ENCODE results near the gene LYRM9.

LYRM9 gene

DNA sequence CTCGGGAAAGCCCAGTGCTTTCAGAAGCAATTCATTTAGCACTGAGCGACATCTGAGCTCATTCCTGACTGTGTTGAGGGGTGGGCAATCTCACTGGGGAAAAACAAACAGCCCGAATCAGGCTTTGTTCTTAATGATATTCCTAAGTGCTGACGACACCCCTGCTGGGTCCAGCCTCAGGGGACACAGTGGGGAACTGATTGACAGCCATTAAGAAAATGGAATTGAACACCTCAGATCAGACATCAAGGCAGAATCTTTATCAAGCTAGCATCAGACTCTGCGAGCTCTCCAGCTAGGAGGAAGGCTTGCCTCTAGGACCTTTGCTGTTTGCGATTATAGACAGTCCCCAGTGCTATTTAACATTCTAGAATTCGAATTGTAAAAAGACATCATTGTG lies 22.5 kb upstream of the LYRM9 start (continued):
- TF ChIP-seq, protein P1, sequence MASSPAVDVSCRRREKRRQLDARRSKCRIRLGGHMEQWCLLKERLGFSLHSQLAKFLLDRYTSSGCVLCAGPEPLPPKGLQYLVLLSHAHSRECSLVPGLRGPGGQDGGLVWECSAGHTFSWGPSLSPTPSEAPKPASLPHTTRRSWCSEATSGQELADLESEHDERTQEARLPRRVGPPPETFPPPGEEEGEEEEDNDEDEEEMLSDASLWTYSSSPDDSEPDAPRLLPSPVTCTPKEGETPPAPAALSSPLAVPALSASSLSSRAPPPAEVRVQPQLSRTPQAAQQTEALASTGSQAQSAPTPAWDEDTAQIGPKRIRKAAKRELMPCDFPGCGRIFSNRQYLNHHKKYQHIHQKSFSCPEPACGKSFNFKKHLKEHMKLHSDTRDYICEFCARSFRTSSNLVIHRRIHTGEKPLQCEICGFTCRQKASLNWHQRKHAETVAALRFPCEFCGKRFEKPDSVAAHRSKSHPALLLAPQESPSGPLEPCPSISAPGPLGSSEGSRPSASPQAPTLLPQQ (tag by site-specific recombination; IDR thresholded peaks at IDR 0.05): no peak
- TF ChIP-seq ZNF830 (tag by site-specific recombination; IDR thresholded peaks at IDR 0.05; ENCODE audit: low read depth) (no peak), ZNF214 (tag by site-specific recombination; IDR thresholded peaks at IDR 0.05; ENCODE audit: borderline replicate concordance) (no peak), ZNF366 (tag by site-specific recombination; conservative IDR thresholded peaks at IDR 0.05) (no peak; the same call in 1 of the 2 replicates), ZNF19 (tag by site-specific recombination; IDR thresholded peaks at IDR 0.05; ENCODE audit: low read depth) (no peak), HOXD13 (CRISPR knock-in tag; IDR thresholded peaks at IDR 0.05; ENCODE audit: borderline replicate concordance) (no peak), ZNF211 (tag by site-specific recombination; IDR thresholded peaks at IDR 0.05; ENCODE audit: low read depth) (no peak), ZFP3 (tag by site-specific recombination; IDR thresholded peaks at IDR 0.05; ENCODE audit: low read depth) (no peak), ZNF175 (tag by site-specific recombination; IDR thresholded peaks at IDR 0.05) (no peak), ZSCAN30 (tag by site-specific recombination; IDR thresholded peaks at IDR 0.05) (0 out of 2 replicates have a peak, but pooled peaks have one; percentile 17), ZNF510 (tag by site-specific recombination; IDR thresholded peaks at IDR 0.05; ENCODE audit: insufficient replicate concordance) (no peak), ZNF776 (tag by site-specific recombination; IDR thresholded peaks at IDR 0.05; ENCODE audit: borderline replicate concordance) (no peak), MZF1 (tag by site-specific recombination; IDR thresholded peaks at IDR 0.05; ENCODE audit: borderline replicate concordance) (no peak), ZNF404 (tag by site-specific recombination; IDR thresholded peaks at IDR 0.05) (no peak), ZNF629 (tag by site-specific recombination; IDR thresholded peaks at IDR 0.05) (peak; percentile 80), ZNF10 (tag by site-specific recombination; IDR thresholded peaks at IDR 0.05) (no peak), ZNF623 (tag by site-specific recombination; IDR thresholded peaks at IDR 0.05) (no peak)
- TF ChIP-seq, protein P2, sequence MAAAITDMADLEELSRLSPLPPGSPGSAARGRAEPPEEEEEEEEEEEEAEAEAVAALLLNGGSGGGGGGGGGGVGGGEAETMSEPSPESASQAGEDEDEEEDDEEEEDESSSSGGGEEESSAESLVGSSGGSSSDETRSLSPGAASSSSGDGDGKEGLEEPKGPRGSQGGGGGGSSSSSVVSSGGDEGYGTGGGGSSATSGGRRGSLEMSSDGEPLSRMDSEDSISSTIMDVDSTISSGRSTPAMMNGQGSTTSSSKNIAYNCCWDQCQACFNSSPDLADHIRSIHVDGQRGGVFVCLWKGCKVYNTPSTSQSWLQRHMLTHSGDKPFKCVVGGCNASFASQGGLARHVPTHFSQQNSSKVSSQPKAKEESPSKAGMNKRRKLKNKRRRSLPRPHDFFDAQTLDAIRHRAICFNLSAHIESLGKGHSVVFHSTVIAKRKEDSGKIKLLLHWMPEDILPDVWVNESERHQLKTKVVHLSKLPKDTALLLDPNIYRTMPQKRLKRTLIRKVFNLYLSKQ (tag by site-specific recombination; IDR thresholded peaks at IDR 0.05; ENCODE audit: borderline replicate concordance): no peak
- TF ChIP-seq, protein P3, sequence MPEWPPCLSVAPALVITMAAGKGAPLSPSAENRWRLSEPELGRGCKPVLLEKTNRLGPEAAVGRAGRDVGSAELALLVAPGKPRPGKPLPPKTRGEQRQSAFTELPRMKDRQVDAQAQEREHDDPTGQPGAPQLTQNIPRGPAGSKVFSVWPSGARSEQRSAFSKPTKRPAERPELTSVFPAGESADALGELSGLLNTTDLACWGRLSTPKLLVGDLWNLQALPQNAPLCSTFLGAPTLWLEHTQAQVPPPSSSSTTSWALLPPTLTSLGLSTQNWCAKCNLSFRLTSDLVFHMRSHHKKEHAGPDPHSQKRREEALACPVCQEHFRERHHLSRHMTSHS (tag by site-specific recombination; IDR thresholded peaks at IDR 0.05): peak; percentile 88
- TF ChIP-seq, protein P4, sequence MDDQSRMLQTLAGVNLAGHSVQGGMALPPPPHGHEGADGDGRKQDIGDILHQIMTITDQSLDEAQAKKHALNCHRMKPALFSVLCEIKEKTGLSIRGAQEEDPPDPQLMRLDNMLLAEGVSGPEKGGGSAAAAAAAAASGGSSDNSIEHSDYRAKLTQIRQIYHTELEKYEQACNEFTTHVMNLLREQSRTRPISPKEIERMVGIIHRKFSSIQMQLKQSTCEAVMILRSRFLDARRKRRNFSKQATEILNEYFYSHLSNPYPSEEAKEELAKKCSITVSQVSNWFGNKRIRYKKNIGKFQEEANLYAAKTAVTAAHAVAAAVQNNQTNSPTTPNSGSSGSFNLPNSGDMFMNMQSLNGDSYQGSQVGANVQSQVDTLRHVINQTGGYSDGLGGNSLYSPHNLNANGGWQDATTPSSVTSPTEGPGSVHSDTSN (CRISPR knock-in tag; IDR thresholded peaks at IDR 0.05): no peak
- TF ChIP-seq, protein P5, sequence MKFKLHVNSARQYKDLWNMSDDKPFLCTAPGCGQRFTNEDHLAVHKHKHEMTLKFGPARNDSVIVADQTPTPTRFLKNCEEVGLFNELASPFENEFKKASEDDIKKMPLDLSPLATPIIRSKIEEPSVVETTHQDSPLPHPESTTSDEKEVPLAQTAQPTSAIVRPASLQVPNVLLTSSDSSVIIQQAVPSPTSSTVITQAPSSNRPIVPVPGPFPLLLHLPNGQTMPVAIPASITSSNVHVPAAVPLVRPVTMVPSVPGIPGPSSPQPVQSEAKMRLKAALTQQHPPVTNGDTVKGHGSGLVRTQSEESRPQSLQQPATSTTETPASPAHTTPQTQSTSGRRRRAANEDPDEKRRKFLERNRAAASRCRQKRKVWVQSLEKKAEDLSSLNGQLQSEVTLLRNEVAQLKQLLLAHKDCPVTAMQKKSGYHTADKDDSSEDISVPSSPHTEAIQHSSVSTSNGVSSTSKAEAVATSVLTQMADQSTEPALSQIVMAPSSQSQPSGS (tag by site-specific recombination; IDR thresholded peaks at IDR 0.05; ENCODE audit: low read depth): no peak; the same call in 1 of the 2 replicates
- TF ChIP-seq, protein P6, sequence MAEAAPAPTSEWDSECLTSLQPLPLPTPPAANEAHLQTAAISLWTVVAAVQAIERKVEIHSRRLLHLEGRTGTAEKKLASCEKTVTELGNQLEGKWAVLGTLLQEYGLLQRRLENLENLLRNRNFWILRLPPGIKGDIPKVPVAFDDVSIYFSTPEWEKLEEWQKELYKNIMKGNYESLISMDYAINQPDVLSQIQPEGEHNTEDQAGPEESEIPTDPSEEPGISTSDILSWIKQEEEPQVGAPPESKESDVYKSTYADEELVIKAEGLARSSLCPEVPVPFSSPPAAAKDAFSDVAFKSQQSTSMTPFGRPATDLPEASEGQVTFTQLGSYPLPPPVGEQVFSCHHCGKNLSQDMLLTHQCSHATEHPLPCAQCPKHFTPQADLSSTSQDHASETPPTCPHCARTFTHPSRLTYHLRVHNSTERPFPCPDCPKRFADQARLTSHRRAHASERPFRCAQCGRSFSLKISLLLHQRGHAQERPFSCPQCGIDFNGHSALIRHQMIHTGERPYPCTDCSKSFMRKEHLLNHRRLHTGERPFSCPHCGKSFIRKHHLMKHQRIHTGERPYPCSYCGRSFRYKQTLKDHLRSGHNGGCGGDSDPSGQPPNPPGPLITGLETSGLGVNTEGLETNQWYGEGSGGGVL (tag by site-specific recombination; IDR thresholded peaks at IDR 0.05): no peak
- TF ChIP-seq, protein P7, sequence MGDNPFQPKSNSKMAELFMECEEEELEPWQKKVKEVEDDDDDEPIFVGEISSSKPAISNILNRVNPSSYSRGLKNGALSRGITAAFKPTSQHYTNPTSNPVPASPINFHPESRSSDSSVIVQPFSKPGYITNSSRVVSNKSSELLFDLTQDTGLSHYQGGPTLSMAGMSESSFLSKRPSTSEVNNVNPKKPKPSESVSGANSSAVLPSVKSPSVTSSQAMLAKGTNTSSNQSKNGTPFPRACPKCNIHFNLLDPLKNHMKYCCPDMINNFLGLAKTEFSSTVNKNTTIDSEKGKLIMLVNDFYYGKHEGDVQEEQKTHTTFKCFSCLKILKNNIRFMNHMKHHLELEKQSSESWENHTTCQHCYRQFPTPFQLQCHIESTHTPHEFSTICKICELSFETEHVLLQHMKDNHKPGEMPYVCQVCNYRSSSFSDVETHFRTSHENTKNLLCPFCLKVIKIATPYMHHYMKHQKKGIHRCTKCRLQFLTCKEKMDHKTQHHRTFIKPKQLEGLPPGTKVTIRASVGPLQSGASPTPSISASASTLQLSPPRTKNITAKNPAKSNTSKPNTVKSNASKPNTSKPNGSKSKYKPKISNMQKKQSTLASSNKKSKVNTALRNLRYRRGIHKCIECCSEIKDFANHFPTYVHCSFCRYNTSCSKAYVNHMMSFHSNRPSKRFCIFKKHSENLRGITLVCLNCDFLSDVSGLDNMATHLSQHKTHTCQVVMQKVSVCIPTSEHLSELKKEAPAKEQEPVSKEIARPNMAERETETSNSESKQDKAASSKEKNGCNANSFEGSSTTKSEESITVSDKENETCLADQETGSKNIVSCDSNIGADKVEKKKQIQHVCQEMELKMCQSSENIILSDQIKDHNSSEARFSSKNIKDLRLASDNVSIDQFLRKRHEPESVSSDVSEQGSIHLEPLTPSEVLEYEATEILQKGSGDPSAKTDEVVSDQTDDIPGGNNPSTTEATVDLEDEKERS (tag by site-specific recombination; IDR thresholded peaks at IDR 0.05): no peak
- TF ChIP-seq, protein P8, sequence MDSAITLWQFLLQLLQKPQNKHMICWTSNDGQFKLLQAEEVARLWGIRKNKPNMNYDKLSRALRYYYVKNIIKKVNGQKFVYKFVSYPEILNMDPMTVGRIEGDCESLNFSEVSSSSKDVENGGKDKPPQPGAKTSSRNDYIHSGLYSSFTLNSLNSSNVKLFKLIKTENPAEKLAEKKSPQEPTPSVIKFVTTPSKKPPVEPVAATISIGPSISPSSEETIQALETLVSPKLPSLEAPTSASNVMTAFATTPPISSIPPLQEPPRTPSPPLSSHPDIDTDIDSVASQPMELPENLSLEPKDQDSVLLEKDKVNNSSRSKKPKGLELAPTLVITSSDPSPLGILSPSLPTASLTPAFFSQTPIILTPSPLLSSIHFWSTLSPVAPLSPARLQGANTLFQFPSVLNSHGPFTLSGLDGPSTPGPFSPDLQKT (IDR thresholded peaks at IDR 0.05; ENCODE audit: borderline replicate concordance, low read depth, low read length): no peak
- TF ChIP-seq, protein P9, sequence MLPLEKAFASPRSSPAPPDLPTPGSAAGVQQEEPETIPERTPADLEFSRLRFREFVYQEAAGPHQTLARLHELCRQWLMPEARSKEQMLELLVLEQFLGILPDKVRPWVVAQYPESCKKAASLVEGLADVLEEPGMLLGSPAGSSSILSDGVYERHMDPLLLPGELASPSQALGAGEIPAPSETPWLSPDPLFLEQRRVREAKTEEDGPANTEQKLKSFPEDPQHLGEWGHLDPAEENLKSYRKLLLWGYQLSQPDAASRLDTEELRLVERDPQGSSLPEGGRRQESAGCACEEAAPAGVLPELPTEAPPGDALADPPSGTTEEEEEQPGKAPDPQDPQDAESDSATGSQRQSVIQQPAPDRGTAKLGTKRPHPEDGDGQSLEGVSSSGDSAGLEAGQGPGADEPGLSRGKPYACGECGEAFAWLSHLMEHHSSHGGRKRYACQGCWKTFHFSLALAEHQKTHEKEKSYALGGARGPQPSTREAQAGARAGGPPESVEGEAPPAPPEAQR (tag by site-specific recombination; IDR thresholded peaks at IDR 0.05): no peak

Data from HEK293 (cell line).